Parathyroid adenoma (tissue), 2 donors: ENCODE data around the gene TRPT1.

Source experiments
- H2AFZ ChIP-seq: fragments of 300-600 bp; sonication (generic); one replicate; pipeline ENCODE4 v1.7.0; 2017; ENCODE audit warnings: antibody characterized with exemption, mild to moderate bottlenecking
- H3K27ac ChIP-seq: fragments of 300-600 bp; sonication (generic); one replicate; pipeline ENCODE4 v1.7.0; 2017
- H3K27me3 ChIP-seq: fragments of 300-600 bp; sonication (generic); one replicate; pipeline ENCODE4 v1.7.0; 2017; ENCODE audit warnings: low read length; ENCODE audit not compliant: control insufficient read depth, insufficient read depth
- H3K36me3 ChIP-seq: fragments of 300-600 bp; sonication (generic); one replicate; pipeline ENCODE4 v1.7.0; 2017; ENCODE audit warnings: low read length; ENCODE audit not compliant: control insufficient read depth, insufficient read depth
- H3K4me1 ChIP-seq: fragments of 300-600 bp; sonication (generic); one replicate; pipeline ENCODE4 v1.7.0; 2017; ENCODE audit warnings: control low read depth
- H3K4me2 ChIP-seq: fragments of 300-600 bp; sonication (generic); one replicate; pipeline ENCODE4 v1.7.0; 2017; ENCODE audit warnings: low read length
- H3K4me3 ChIP-seq: fragments of 300-600 bp; sonication (generic); one replicate; pipeline ENCODE4 v1.7.0; 2017; ENCODE audit warnings: low read depth, low read length
- H3K79me2 ChIP-seq: fragments of 300-600 bp; sonication (generic); one replicate; pipeline ENCODE4 v1.7.0; 2017; ENCODE audit warnings: control low read depth
- H3K9ac ChIP-seq: fragments of 300-600 bp; sonication (generic); one replicate; pipeline ENCODE4 v1.7.0; 2017; ENCODE audit warnings: mild to moderate bottlenecking
- H3K9me3 ChIP-seq: fragments of 300-600 bp; sonication (generic); one replicate; pipeline ENCODE4 v1.7.0; 2017; ENCODE audit warnings: low read length; ENCODE audit not compliant: control insufficient read depth
- TF ChIP-seq, protein P1 (sequence below): fragments of 300-600 bp; sonication (generic); IDR thresholded peaks from one replicate; pipeline ENCODE4 v1.7.0; 2017; ENCODE audit warnings: antibody characterized with exemption, mild to moderate bottlenecking
- donor health status: primary hyperparathyroidism.

TRPT1 gene

GRCh38 chr11:64264371-64264852 lies 38.4 kb upstream of the TRPT1 start:
- H2AFZ ChIP-seq = no peak overlapping the region
- no peaks in the 10 kb centered on the region for H3K79me2 ChIP-seq
- no peak overlapping the region for H3K4me2 ChIP-seq
- peaks cover 10% of the 10 kb centered on the region for H3K4me1 ChIP-seq
- no peak overlapping the region for H3K9ac ChIP-seq
- H3K36me3 ChIP-seq = no peaks in the 10 kb centered on the region
- H3K9me3 ChIP-seq = no peaks in the 10 kb centered on the region
- H3K4me3 ChIP-seq = no peak overlapping the region
- no peak overlapping the region for H3K27ac ChIP-seq
- TF ChIP-seq, protein P1, sequence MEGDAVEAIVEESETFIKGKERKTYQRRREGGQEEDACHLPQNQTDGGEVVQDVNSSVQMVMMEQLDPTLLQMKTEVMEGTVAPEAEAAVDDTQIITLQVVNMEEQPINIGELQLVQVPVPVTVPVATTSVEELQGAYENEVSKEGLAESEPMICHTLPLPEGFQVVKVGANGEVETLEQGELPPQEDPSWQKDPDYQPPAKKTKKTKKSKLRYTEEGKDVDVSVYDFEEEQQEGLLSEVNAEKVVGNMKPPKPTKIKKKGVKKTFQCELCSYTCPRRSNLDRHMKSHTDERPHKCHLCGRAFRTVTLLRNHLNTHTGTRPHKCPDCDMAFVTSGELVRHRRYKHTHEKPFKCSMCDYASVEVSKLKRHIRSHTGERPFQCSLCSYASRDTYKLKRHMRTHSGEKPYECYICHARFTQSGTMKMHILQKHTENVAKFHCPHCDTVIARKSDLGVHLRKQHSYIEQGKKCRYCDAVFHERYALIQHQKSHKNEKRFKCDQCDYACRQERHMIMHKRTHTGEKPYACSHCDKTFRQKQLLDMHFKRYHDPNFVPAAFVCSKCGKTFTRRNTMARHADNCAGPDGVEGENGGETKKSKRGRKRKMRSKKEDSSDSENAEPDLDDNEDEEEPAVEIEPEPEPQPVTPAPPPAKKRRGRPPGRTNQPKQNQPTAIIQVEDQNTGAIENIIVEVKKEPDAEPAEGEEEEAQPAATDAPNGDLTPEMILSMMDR = no peak
- H3K27me3 ChIP-seq = no peaks in the 10 kb centered on the region

- Histone ChIP-seq H3K4me1 (peaks cover 9% of the 10 kb centered on the region), H3K9me3 (no peaks in the 10 kb centered on the region), H3K4me2 (no peak overlapping the region), H3K4me3 (no peak overlapping the region), H3K27me3 (no peaks in the 10 kb centered on the region), H3K36me3 (no peaks in the 10 kb centered on the region), H3K79me2 (no peaks in the 10 kb centered on the region), H2AFZ (no peak overlapping the region), H3K27ac (no peak overlapping the region), H3K9ac (no peak overlapping the region)
- TF ChIP-seq, protein P1 = no peak
Observed at GRCh38 chr11:64263947-64264317, 37.9 kb upstream of the TRPT1 start.

GRCh38 chr11:64263021-64263946 lies 37.3 kb upstream of the TRPT1 start:
- no peak overlapping the region for H3K4me2 ChIP-seq
- TF ChIP-seq, protein P1 = no peak
- no peaks in the 10 kb centered on the region for H3K27me3 ChIP-seq
- H3K27ac ChIP-seq = no peak overlapping the region
- no peaks in the 10 kb centered on the region for H3K36me3 ChIP-seq
- H3K4me1 ChIP-seq = peaks cover 7% of the 10 kb centered on the region
- H3K9me3 ChIP-seq = no peaks in the 10 kb centered on the region
- H3K79me2 ChIP-seq = no peaks in the 10 kb centered on the region
- no peak overlapping the region for H3K4me3 ChIP-seq
- no peak overlapping the region for H2AFZ ChIP-seq
- H3K9ac ChIP-seq = no peak overlapping the region

GRCh38 chr11:64262271-64263002 lies 36.5 kb upstream of the TRPT1 start:
- no peak overlapping the region for H3K4me2 ChIP-seq
- no peaks in the 10 kb centered on the region for H3K36me3 ChIP-seq
- no peaks in the 10 kb centered on the region for H3K79me2 ChIP-seq
- H3K27me3 ChIP-seq = no peaks in the 10 kb centered on the region
- H3K4me3 ChIP-seq = no peak overlapping the region
- no peaks in the 10 kb centered on the region for H3K9me3 ChIP-seq
- no peak overlapping the region for H3K9ac ChIP-seq
- H3K4me1 ChIP-seq = no peaks in the 10 kb centered on the region
- no peak overlapping the region for H2AFZ ChIP-seq
- no peak overlapping the region for H3K27ac ChIP-seq
- TF ChIP-seq, protein P1 = no peak
